GM19099 (cell line): ENCODE results near the gene DPP7.

Source experiments
- POLR2A ChIP-seq: IDR thresholded peaks from 3 replicates; pipeline ENCODE4 v1.6.1; 2011; ENCODE audit warnings: low read depth; ENCODE audit not compliant: insufficient read length; ENCODE audit errors: extremely low read depth

DPP7 gene

GRCh38 chr9:137140151-137141012, 25.8 kb upstream of the DPP7 start:
- no peak for TF ChIP-seq POLR2A

GRCh38 chr9:137139468-137140150, 25.1 kb upstream of the DPP7 start:
- no peak for TF ChIP-seq POLR2A

- TF ChIP-seq POLR2A: no peak
Observed at GRCh38 chr9:137138722-137139467, 24.4 kb upstream of the DPP7 start, which contains the start of gene GRIN1. Gene GRIN1, plus strand, starts transcription at chr9:137139154. Its CDS starts 333 bp downstream, at chr9:137139487.

- TF ChIP-seq POLR2A: no peak
Observed at GRCh38 chr9:137138058-137138721, 23.7 kb upstream of the DPP7 start.

- no peak for TF ChIP-seq POLR2A
Observed at GRCh38 chr9:137136881-137137607, 22.5 kb upstream of the DPP7 start.

GRCh38 chr9:137136261-137136880, 21.8 kb upstream of the DPP7 start:
- no peak for TF ChIP-seq POLR2A

GRCh38 chr9:137134191-137134590, 19.7 kb upstream of the DPP7 start:
- TF ChIP-seq POLR2A: no peak

GRCh38 chr9:137130176-137130755, 15.7 kb upstream of the DPP7 start:
- TF ChIP-seq POLR2A: no peak

- peak; percentile 89 for TF ChIP-seq POLR2A
Observed at GRCh38 chr9:137129456-137130175, 15.1 kb upstream of the DPP7 start.

- no peak for TF ChIP-seq POLR2A
Observed at GRCh38 chr9:137128862-137129455, 14.4 kb upstream of the DPP7 start.

GRCh38 chr9:137128158-137128861, 13.8 kb upstream of the DPP7 start:
- no peak for TF ChIP-seq POLR2A
